ENCODE results near the gene ASIC1.
"Not testable (repeated sequence)": the region's sequence is repeated elsewhere in the genome, so short reads cannot be mapped to it uniquely, and the experiment has no call there.

ASIC1 gene

DNA sequence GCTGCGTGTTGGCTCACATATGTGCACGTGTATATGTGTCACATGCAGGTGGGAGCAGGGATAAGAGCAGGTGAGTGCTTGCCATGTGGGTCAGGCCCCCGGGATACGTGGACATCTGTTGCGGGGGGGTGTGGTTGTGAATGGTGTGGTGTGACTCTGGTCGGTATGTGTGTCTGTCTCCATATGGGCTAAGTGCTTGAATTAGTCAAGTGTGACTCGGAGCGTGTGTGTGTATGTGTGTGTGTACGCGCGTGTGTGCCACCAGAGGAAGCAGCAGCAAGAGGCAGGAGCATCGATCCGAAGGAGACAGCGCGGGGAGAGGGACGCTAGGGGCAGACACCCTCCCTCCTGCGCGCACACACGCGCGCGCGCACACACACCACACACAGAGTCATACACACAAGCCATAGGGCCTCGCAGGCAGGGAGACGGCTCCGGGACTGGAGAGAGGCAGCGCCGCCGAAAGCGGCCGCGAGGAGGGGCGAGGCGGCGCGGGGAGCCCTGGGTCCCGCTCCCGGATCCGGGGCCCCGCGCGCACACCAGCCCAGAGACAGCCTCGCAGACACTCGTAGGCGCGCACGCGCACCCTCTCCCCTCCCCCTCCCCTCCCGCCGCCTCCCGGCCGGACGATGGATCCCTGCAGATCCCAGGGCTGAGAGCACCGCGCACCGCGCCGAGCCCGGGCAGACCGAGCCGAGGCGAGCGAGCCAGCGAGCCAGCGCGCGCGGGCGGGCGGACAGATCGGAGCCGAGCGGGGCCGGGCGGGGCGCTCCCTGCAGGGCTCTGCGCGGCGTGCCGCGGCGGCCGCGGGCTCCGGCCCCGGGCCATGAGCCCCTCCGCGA is at the start of gene ASIC1:
Gene ASIC1, plus strand, starts transcription at position 597 of the 842 bp plus-strand sequence. CDS start 1,171 bp downstream, outside the sequence.
- no peak for DNase-seq (ENCODE audit: low read depth in 2 of 2)

DNA sequence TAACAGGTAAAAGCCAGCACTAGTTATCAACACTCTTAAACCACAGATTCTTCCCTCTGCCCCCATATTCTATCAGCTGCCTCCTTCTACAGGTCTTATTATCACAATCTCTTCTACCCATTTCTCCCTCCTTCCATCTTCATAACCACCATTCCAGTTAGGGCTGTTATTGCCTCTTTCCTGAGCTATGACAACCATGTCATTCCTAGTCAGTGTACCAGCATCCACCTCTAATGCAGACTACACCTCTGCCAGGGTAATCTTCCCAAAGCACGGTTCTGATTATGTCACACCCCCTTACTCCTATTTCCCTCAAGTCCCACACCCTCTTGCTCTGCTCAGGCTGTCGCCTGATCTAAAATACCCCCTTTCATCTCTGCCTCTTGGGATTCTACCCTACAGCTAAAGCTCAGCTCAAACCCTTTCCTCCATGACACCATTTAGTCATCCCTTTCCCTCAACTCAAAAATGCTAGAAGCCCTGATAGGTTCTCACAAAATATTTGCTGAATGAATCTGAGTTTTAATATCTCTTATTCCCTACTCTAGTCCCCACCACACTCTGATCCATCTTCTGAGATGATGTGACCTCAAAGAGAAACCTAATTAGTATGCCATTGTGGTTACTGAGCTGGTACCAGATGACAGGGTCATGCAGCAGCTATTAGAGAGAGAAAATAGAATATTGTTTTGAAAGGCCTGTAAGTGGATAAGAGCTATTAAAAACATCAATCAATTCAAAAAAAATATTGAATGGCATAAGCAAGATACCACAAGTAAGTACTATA is 43.8 kb upstream of the ASIC1 start:
- no peak for DNase-seq (ENCODE audit: low read depth in 2 of 2)

DNA sequence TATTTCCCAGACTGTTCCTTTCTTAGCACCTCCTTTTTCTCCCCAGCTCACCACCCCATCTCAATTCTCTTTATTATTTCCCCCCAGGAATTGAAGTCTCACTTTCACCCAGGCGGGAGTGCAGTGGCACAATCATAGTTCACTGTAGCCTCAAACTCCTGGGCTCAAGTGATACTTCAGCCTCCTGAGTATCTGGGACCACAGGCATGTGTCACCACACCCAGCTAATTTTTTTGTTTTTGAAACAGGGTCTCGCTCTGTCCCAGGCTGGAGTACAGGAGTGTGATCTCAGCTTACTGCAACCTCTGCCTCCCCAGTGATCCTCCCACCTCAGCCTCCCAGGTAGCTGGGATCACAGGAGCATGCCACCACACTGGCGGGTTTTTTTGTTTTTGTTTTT is 43.1 kb upstream of the ASIC1 start:
- DNase-seq (ENCODE audit: low read depth in 2 of 2) = no peak

DNA sequence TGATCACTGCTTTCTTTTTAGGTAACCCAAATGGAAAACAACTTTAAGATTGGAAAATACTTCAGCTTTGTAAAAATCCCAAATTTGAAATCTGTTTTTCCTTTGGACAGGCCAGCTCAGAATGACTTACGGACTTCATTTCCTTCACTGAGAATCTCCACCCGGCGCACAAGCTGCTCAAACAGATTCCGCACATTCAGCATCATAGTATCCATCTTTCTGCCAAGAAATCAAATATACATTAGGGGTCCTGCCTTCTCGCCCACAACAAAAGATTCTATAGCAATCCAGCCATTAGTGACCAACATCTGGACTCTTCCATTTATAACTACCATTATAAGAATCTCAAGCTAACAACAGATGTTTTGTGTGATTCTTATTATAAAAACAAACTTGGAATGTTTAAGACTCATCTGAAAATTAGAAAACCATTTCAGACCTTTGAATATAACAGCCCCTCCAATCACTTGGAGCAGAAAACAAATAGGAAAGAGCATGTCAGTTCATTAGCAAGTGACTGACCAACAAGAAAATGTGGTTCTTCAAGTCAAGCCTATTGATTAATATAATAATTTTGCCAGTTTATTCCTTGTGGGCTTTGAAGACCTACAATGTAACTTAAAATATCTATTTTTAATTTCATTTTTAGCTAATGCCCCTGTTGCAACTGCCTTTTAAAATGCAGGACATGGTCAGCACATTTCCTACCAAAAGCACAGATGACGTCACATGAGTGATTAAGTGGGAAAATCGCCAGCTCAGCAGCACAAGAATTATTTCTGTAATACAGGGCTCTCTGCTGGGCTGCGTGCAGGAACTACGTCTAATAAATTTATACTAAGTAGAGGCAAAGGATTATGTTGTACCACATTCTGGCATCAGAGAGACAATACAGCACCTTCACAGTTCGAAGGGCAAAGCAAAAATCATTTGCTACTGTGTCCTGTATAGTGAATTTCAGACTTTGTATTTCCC is 40.6 kb upstream of the ASIC1 start:
- no peak for DNase-seq (ENCODE audit: low read depth in 2 of 2)

DNA sequence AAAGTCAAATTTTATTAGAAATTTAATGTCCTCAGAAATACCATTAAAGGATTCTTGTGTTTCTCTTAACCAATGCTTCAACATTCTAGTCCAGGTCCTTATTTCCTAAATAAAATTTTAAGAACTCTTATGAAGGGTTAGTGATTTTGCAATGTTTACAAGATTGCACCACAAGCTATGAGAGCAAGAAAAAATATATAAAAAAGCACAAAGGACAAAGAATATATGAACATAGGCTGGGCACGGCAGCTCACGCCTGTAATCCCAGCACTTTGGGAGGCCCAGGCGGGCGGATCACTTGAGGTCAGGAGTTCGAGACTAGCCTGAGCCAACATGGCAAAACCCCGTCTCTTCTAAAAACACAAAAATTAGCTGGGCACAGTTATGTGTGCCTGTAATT is 39.8 kb upstream of the ASIC1 start:
- DNase-seq (ENCODE audit: low read depth in 2 of 2) = no peak

DNA sequence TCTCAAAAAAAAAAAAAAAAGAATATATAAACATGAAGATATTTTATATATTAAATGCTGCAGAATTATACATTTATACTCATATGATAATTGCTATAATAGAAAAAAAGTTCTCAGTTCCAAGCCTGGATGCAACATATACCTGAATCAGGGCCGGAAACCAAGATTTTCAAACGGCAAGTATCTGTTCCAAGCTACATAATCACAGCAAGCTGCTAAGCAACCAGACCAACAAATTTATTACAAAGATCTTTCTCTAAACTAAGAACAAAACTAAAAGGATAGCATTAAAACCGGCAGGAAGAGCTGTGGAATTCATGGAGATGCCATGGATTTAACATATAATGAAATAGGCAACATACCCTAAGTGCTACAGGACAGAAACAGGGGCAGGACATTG is 39.2 kb upstream of the ASIC1 start:
- no peak for DNase-seq (ENCODE audit: low read depth in 2 of 2)

DNA sequence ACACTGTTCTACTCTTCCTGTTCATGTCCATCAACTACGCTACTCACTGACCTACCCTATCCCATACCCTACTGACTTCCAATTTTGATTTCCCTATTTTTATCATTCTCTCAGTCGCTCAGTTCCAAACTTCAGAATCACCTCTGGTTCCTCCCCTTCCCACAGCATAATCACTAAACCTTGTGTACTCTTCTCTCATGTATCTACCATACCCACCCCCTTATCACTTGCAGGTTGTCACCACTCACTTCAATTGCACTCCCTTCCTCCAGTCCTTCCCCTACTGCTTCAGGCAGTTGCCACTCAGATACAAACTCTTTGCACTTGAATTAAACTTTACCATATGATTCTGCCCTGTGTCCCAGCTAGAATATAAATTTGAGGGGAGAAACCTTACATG is 38.4 kb upstream of the ASIC1 start:
- DNase-seq (ENCODE audit: low read depth in 2 of 2) = no peak

DNA sequence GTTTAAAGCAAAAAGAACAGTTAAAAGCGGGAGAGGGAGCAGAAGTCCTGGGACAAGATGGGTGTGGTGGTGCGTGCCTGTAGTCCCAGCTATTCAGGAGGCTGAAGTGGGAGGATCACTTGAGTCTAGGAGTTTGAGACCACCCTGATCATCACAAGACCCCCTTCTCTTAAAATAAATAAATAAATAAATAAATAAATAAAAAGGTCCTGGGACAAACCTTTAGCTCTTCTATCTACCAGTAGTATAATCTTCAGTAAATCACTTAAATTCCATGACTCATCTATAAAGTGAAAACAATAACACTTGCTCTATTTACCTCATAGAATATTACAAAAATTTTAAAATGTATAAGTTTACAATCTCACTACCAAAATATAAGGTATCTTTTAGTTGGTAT is 37.9 kb upstream of the ASIC1 start:
- DNase-seq (ENCODE audit: low read depth in 2 of 2) = no peak

DNA sequence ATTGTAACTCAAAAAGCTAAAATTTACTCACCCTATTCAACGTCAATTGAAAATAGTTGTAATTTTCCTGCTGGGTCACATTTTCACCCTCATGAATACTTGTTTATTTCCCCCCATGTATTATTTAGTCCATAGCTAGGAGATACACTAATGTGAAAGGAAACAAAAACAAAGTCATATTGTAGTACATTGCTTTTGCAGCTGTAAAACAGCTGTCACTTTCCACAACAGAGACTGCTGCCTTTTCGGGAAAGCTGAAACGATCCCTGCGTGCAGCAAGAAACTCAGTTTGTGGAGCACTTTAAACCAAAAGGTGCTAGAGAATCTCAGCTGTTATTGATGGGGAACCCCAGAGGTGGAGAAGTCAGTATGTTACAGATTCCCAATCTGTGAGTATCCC is 36.4 kb upstream of the ASIC1 start:
- DNase-seq (ENCODE audit: low read depth in 2 of 2) = no peak

DNA sequence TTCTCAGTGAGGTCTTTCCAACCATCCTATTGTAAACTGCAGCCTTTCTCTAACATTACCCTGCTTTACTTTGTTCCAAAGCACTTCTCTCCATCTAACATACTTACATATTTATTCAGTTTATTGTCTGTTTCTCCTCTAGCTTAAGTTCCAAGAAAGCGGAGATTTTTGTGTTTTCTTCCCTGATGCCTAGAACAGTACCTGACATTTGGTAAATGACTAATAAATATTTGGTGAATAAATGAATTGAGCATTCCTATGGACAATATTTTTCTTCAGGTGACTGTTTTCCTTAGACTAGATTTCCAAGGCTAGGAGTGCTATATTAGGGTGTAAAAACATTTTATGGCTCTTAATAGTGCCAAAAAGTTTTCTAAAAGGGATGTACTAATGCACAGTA is 34.5 kb upstream of the ASIC1 start:
- no peak for DNase-seq (ENCODE audit: low read depth in 2 of 2)

DNA sequence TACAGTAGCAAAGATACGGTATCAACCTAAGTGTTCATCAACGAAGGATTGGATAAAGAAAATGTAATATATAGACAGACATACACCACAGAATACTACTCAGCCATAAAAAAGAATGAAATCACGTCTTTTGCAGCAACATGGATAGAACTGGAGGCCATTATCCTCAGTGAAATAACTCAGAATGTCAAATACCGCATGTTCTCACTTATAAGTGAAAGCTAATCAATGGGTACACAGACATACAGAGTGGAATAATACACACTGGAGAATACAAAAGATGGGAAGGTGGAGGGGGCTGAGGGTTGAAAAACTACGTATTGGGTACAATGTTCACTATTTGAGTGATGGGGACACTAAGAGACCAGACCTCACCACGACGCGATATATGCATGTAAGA is 33.2 kb upstream of the ASIC1 start:
- no peak for DNase-seq (ENCODE audit: low read depth in 2 of 2)

DNA sequence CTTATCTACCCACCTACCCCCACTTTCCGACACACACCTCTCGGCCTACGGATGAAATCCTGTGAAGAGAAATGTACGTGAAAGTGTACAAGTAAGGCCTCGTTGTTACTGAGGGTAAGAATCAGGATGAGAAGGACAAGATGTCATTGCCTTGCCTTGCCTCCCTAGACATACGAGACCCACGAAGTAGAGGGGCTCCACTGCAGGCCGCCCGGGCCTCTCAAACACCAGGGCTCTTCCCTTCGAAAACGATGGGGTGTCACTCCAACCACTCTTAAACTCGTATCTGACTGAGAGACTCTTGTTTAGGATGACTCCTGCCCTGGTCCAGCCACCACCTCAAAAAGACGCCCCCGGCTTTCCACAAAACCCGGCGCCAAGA is 32.6 kb upstream of the ASIC1 start:
- no peak for DNase-seq (ENCODE audit: low read depth in 2 of 2)

DNA sequence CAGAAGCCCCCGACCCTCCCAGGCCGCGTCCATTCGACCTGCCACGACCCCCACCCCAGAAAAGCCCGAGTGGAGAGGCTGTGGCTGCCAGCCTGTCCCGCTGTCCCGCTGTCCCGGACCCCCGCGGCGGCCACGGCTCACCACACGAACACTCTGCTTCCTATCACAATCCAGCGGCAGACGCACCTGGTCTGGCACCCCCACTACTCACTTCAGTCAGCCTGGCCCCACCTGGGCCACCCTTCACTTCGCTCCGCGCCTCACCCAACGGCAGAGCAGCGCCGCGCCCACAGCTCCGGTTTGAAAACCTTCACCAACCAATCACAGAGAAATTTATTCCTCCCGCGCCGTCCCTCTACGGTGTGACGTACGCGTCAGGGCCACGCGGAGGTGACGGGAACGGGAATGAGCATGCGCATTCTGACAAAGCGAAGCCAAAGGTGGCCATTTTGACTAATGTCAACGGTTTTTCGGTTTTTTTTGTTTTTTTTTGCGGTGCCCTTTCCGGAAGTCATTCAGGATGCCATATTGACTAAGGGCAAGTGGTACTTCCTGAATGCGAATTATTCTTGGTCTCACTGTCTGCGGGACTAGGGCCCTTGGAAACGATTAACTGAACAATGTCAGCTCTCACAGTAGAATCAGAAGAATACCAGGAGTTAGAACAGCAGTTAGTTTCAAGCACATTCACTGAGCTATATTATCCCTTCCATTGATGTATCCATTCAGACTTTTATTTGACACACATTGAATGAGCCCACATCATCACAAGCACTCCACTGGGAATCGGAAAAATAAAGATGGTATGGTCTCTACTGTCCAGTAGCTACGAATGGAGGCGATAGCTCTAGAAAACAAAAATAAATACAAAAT is 32.0 kb upstream of the ASIC1 start, which contains the start of gene RACGAP1:
Gene RACGAP1, minus strand, starts transcription at position 308 of the 873 bp plus-strand sequence. CDS start 8,779 bp downstream, outside the sequence.
- DNase-seq (ENCODE audit: low read depth in 2 of 2) = peak; percentile 87 to 89

DNA sequence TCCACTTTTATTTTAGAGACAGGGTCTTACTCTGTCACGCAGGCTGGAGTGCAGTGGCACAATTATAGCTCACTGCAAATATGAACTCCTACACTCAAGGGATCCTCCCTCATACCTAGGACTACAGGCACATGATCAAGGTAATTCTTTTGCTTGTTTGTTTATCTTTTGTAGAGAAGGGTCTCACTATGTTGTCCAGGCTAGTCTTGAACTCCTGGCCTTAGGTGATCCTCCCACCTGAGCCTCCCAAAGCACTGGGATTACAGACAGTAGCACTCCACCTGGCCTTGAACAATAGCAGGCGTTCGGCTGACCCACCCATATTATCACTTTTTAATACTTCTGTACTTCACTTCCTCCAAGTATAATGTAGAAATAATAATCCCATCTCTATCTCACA is 30.7 kb upstream of the ASIC1 start:
- no peak for DNase-seq (ENCODE audit: low read depth in 2 of 2)

DNA sequence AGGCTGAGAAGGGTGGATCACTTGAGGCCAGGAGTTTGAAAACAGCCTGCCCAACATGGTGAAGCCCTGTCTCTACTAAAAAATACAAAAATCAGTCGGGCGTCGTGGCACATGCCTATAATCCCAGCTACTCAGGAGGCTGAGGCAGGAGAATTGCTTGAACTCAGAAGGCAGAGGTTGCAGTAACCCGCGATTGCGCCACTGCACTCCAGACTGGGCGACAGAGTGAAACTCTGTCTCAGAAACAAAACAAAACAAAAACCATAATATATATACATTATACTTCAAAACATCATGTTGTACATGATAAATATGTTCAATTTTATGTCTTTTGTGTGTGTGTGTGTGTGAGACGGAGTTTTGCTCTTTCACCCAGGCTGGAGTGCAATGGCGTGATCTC is 26.9 kb upstream of the ASIC1 start:
- DNase-seq (ENCODE audit: low read depth in 2 of 2) = not testable (repeated sequence)

DNA sequence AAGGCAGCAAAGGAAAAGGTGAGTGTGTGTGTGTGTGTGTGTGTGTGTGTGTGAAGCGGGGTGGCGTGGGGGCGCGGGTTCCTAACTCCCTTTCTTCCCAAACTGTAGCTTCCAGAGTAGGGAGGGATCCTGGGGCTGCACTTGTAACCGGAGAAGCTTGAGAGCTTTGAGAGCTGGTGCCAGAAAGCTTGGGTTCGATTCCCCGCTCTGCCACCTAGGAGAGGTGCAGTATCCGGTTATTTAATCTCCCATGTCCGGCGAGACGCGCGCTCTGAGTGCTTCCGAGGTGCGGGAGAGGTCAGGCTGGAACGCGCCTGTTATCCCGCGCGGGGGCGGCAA is 24.9 kb upstream of the ASIC1 start:
- DNase-seq (ENCODE audit: low read depth in 2 of 2) = no peak

DNA sequence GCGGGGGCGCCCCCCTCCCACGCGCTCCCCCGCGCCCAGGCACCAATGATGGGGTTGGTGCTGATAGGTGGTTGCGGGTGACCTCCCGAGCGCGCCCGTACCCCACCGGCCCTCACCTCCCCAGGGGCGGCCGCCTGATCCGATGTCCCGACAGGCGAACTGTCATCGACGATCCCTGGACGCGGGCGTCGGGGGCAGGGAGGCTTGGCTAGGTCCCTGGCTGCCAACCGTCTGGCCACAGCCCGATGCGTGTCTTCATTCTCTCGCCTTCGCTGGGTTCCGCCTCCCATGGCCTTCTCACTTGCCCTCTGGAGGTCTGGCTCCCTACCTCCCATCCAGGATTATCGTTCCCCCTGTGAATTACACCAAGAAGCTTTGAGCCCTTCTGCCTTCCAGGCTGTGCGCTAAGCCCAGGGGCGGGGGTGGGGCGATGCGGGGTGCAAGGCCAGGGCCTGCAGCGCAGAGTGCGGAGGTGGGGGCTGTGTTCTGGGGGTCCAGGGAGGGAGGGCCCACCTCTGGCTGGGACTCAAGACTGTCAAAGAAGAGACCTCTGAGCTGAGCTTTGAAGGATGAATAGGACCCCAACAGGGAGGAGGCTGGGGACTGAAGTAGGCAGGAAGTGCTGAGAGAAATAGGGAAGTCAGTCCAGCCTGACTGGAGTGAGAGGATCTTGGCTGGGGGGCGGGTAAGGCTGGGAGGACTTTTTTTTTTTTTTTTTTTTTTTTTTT is 24.4 kb upstream of the ASIC1 start:
- DNase-seq (ENCODE audit: low read depth in 2 of 2) = no peak

DNA sequence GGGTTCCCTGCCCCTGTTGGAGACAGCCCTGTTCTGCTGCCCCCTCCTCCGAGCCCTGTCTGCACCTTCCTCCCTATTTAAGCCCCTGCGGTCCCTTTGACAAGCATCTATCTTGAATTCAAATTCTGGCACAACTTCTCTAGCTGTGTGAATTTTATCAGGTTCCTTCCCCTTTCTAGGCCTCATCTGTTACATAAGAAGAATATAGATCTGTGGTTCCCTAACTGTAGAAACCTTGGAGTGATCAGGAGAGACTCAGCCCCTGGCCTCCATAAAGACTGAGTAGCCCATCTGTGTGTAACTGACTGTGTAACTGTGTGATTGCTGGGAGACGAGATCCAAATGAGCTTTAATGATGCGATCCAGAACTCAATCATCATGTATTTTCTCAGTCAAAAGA is 19.1 kb upstream of the ASIC1 start:
- DNase-seq (ENCODE audit: low read depth in 2 of 2) = no peak

DNA sequence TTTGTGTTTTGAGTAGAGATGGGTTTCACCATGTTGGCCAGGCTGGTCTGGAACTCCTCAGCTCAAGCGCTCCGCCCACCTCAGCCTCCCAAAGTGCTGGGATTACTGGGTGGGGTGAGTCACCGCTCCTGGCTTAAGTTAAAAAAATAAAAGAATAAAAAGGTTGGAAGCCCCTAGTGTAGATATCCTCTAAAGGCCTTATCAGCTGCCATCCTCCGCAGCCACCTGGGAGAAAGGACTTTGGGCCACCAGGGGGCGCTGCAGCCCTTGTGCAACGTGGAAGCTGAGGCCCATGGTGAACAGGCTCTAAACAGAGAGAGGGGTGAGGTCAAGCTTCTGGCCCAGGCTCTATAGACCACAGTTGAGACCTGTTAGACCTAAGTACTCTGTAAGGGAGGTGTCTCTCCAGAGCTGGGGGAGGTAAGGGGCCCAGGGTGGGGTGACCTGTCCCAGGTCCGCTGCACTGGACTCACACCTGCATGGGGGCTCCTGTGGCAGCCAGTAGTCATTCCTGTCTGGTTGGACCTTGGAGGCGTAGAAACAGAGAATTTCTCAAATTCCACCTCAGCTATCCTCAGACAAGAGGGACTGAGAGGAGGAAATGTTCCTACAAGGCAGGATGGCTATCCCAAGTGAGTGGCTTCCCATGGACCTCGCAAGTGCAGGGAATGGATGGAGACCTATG is 18.1 kb upstream of the ASIC1 start:
- DNase-seq (ENCODE audit: low read depth in 2 of 2) = peak; percentile 62 to 87

DNA sequence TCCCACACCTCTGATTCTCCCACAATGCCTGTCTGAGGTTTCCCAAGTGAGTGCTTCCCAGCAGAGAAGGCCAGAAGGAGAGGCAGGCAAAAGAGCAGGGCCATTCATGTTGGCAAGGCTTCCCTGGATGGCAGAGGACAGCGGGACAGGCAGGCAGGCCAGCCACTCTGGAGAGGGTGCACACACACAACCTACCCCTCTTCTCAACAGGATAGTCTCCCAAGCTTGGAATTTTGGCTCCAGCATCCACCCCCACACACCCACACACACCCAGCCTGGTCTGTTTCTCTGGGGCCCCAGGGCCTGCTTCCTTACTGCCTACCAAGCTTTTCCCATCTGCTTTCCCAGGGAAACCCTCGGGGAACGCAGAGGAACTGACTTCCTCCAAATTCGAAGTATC is 16.7 kb upstream of the ASIC1 start:
- DNase-seq (ENCODE audit: low read depth in 2 of 2) = no peak

Measured in stimulated activated CD8-positive, alpha-beta memory T cell treated with anti-CD3 and anti-CD28 coated beads, Interleukin-7, amount 100 ng/mL, for 1 hour (primary cell).